ENCODE results near the gene DHH.

The DHH gene

GRCh38 chr12:49061157-49061650 lies 33.4 kb downstream of the DHH start:
- Histone ChIP-seq H3K27me3 (ENCODE audit: insufficient read depth, poor library complexity, severe bottlenecking) (no peaks in the 10 kb centered on the region), H3K4me3 (replicated peaks; ENCODE audit: insufficient read depth, low read length) (peak overlapping the region; percentile 71), H3K27ac (replicated peaks) (peak overlapping the region; percentile 100)
- TF ChIP-seq GABPA (IDR thresholded peaks at IDR 0.05; ENCODE audit: low read depth) (no peak), REST (IDR thresholded peaks at IDR 0.05; ENCODE audit: insufficient replicate concordance, low read depth) (no peak), POLR2AphosphoS5 (IDR thresholded peaks at IDR 0.05; ENCODE audit: low read depth) (no peak)
- TF ChIP-seq, protein P1, sequence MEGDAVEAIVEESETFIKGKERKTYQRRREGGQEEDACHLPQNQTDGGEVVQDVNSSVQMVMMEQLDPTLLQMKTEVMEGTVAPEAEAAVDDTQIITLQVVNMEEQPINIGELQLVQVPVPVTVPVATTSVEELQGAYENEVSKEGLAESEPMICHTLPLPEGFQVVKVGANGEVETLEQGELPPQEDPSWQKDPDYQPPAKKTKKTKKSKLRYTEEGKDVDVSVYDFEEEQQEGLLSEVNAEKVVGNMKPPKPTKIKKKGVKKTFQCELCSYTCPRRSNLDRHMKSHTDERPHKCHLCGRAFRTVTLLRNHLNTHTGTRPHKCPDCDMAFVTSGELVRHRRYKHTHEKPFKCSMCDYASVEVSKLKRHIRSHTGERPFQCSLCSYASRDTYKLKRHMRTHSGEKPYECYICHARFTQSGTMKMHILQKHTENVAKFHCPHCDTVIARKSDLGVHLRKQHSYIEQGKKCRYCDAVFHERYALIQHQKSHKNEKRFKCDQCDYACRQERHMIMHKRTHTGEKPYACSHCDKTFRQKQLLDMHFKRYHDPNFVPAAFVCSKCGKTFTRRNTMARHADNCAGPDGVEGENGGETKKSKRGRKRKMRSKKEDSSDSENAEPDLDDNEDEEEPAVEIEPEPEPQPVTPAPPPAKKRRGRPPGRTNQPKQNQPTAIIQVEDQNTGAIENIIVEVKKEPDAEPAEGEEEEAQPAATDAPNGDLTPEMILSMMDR (IDR thresholded peaks at IDR 0.05; ENCODE audit: insufficient read depth, low read length) = no peak
- DNase-seq (ENCODE audit: low read depth in 1 of 2, low spot score in 1 of 2) = no peak

- peak; percentile 92 to 93 for DNase-seq (ENCODE audit: low read depth in 1 of 2, low spot score in 1 of 2)
- Histone ChIP-seq H3K27ac (replicated peaks) (peak within 1 kb of the TSS; percentile 100), H3K27me3 (ENCODE audit: insufficient read depth, poor library complexity, severe bottlenecking) (no peaks in the 10 kb centered on the region), H3K4me3 (replicated peaks; ENCODE audit: insufficient read depth, low read length) (peak within 1 kb of the TSS; percentile 71)
- TF ChIP-seq POLR2AphosphoS5 (IDR thresholded peaks at IDR 0.05; ENCODE audit: low read depth) (peak; percentile 83; the same call in 1 of the 2 replicates), GABPA (IDR thresholded peaks at IDR 0.05; ENCODE audit: low read depth) (peak; percentile 50), SPI1 (IDR thresholded peaks at IDR 0.05; ENCODE audit: borderline replicate concordance, low read depth) (peak; percentile 28; the same call in 1 of the 2 replicates), REST (IDR thresholded peaks at IDR 0.05; ENCODE audit: insufficient replicate concordance, low read depth) (peak; percentile 66)
- TF ChIP-seq, protein P1 (IDR thresholded peaks at IDR 0.05; ENCODE audit: insufficient read depth, low read length) = no peak
Observed at GRCh38 chr12:49060237-49061156, 34.1 kb downstream of the DHH start, which contains the start of gene KMT2D. TSS of gene KMT2D (minus strand) at chr12:49060794. CDS start at chr12:49055324, 5,470 bp downstream.

- Histone ChIP-seq H3K27me3 (ENCODE audit: insufficient read depth, poor library complexity, severe bottlenecking) (no peaks in the 10 kb centered on the region), H3K4me3 (replicated peaks; ENCODE audit: insufficient read depth, low read length) (peak overlapping the region; percentile 71), H3K27ac (replicated peaks) (peak overlapping the region; percentile 100)
- TF ChIP-seq SPI1 (IDR thresholded peaks at IDR 0.05; ENCODE audit: borderline replicate concordance, low read depth) (no peak), REST (IDR thresholded peaks at IDR 0.05; ENCODE audit: insufficient replicate concordance, low read depth) (no peak), POLR2AphosphoS5 (IDR thresholded peaks at IDR 0.05; ENCODE audit: low read depth) (no peak), GABPA (IDR thresholded peaks at IDR 0.05; ENCODE audit: low read depth) (no peak)
- TF ChIP-seq, protein P1 (IDR thresholded peaks at IDR 0.05; ENCODE audit: insufficient read depth, low read length) = no peak
- no peak for DNase-seq (ENCODE audit: low read depth in 1 of 2, low spot score in 1 of 2)
Observed at GRCh38 chr12:49059299-49060171, 35.1 kb downstream of the DHH start.

Data from HL-60 (cell line).